OCI-LY1 (cell line): ENCODE measurements around the gene MAK.

Experiments used
- EZH2 ChIP-seq: fragments of 200-600 bp; sonication (generic), shearing (Covaris generic); IDR thresholded peaks from 2 replicates; pipeline ENCODE4 v1.8.0; 2017; ENCODE audit warnings: borderline replicate concordance, mixed run types, mild to moderate bottlenecking, antibody characterized with exemption, low read length, moderate library complexity, mixed read lengths
- TF ChIP-seq, protein P1 (sequence below): fragments of 200-600 bp; sonication (generic), shearing (Covaris generic); IDR thresholded peaks from 2 replicates; pipeline ENCODE4 v1.5.1; 2017; ENCODE audit warnings: mild to moderate bottlenecking, antibody characterized with exemption, low read length, moderate library complexity, mixed read lengths

DNA sequence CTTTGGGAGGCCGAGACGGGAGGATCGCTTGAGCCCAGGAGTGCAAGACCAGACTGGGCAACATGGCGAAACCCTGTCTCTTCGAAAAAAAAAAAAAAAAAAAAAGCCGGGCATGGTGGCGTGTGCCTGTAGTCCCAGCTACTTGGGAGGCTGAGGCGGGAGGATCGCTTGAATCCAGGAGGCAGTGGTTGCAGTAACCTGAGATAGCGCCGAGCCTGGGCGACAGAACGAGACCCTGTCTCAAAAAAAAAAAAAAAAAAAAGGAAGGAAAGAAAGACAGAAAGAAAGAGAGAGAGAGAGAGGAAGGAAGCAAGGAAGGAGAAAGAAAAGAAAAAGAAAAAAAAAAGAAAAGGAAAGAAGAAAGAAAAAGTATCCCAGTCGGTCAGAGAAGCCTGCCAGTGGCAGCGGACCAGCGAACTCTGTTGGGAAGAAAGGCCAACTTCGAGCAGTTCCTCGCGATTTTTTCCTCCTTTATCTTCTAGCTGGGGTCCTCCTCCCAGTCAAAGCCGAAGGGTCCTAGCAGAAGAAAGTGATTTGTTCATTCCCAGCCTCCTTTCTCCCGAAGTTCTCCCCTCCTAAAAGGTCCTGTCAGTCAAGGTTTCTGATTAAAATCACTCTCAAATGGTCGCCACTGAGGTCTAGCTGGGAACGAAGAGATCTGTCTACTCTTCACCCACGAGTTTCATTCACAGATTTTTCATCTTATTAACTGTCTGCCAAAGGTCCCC lies 46.1 kb upstream of the MAK start:
- TF ChIP-seq, protein P1, sequence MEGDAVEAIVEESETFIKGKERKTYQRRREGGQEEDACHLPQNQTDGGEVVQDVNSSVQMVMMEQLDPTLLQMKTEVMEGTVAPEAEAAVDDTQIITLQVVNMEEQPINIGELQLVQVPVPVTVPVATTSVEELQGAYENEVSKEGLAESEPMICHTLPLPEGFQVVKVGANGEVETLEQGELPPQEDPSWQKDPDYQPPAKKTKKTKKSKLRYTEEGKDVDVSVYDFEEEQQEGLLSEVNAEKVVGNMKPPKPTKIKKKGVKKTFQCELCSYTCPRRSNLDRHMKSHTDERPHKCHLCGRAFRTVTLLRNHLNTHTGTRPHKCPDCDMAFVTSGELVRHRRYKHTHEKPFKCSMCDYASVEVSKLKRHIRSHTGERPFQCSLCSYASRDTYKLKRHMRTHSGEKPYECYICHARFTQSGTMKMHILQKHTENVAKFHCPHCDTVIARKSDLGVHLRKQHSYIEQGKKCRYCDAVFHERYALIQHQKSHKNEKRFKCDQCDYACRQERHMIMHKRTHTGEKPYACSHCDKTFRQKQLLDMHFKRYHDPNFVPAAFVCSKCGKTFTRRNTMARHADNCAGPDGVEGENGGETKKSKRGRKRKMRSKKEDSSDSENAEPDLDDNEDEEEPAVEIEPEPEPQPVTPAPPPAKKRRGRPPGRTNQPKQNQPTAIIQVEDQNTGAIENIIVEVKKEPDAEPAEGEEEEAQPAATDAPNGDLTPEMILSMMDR: no peak
- TF ChIP-seq EZH2: no peak
